IMR-90 (cell line): ENCODE data around the gene LMBR1L. TPM values are rescaled to one million over a fixed set of nuclear protein-coding genes. Genes with fewer than 3 reads are reported as not detected.

Source experiments
- ATAC-seq: fragments of 200-7000 bp; cut with Tn5 transposase; 2 replicates; pipeline ENCODE4 v1.9.1; 2020; ENCODE audit warnings: low read depth, mild to moderate bottlenecking, moderate library complexity
- BruUV-seq: library from RNA; stranded (reverse); fragments of 400-500 nt; replicated peaks from 2 replicates; lab custom pipeline; 2021; lab: Mats Ljungman, UMichigan
- CTCF ChIA-PET: fragments of 300-600 bp; formaldehyde crosslinking; extraction: SDS; loops from one replicate; lab custom pipeline; 2021; ENCODE audit warnings: antibody characterized with exemption; lab: Yijun Ruan, JAX
- POLR2A ChIA-PET: fragments of 300-600 bp; sonication (Branson Sonifier 250); formaldehyde crosslinking; loops from one replicate; lab custom pipeline; 2022; ENCODE audit warnings: antibody characterized with exemption; ENCODE audit not compliant: unreplicated experiment; lab: Charles Lee
- DNase-seq: peaks from one replicate; pipeline ENCODE4 v3.0.0; 2013
- H2AFZ ChIP-seq: replicated peaks from 2 replicates; pipeline ENCODE3; 2013; ENCODE audit warnings: low read length, mild to moderate bottlenecking; ENCODE audit not compliant: poor library complexity
- H2AK5ac ChIP-seq: 2 replicates; pipeline ENCODE4 v1.6.1; 2013; ENCODE audit warnings: low read depth, low read length, inconsistent platforms
- H2AK9ac ChIP-seq: replicated peaks from 2 replicates; pipeline ENCODE3; 2013; ENCODE audit warnings: mild to moderate bottlenecking, low read depth, low read length, moderate library complexity; ENCODE audit not compliant: poor library complexity
- H2BK120ac ChIP-seq: 2 replicates; pipeline ENCODE4 v1.6.1; 2013; ENCODE audit warnings: low read depth, low read length, inconsistent platforms
- H2BK15ac ChIP-seq: 3 replicates; pipeline ENCODE4 v1.6.1; 2013; ENCODE audit warnings: low read depth, low read length, inconsistent platforms
- H2BK20ac ChIP-seq: 2 replicates; pipeline ENCODE4 v1.6.1; 2013; ENCODE audit warnings: low read depth, mild to moderate bottlenecking, inconsistent platforms, low read length, moderate library complexity
- H2BK5ac ChIP-seq: 2 replicates; pipeline ENCODE4 v1.6.1; 2013; ENCODE audit warnings: mild to moderate bottlenecking, low read depth, low read length, inconsistent platforms; ENCODE audit not compliant: poor library complexity, severe bottlenecking
- H3K14ac ChIP-seq: replicated peaks from 2 replicates; pipeline ENCODE4 v1.6.1; 2013; ENCODE audit warnings: low read depth, low read length, inconsistent platforms
- H3K18ac ChIP-seq: 2 replicates; pipeline ENCODE4 v1.6.1; 2013; ENCODE audit warnings: low read depth, low read length, control low read depth
- H3K23ac ChIP-seq: 2 replicates; pipeline ENCODE4 v1.6.1; 2013; ENCODE audit warnings: low read depth, low read length, inconsistent platforms
- H3K27ac ChIP-seq: 2 replicates; pipeline ENCODE4 v1.5.1; 2013; ENCODE audit warnings: mild to moderate bottlenecking, control low read depth, low read length; ENCODE audit not compliant: insufficient read depth
- H3K27me3 ChIP-seq: 2 replicates; pipeline ENCODE4 v1.6.1; 2013; ENCODE audit warnings: low read length; ENCODE audit not compliant: control insufficient read depth, insufficient read depth
- H3K36me3 ChIP-seq: 2 replicates; pipeline ENCODE4 v1.6.1; 2013; ENCODE audit warnings: low read length, mixed read lengths; ENCODE audit not compliant: control insufficient read depth, insufficient read depth
- H3K4ac ChIP-seq: 2 replicates; pipeline ENCODE4 v1.6.1; 2013; ENCODE audit warnings: low read depth, low read length, inconsistent platforms
- H3K4me1 ChIP-seq: 2 replicates; pipeline ENCODE4 v1.6.1; 2013; ENCODE audit warnings: low read length, mixed read lengths; ENCODE audit not compliant: control insufficient read depth, insufficient read depth
- H3K4me2 ChIP-seq: 2 replicates; pipeline ENCODE4 v1.6.1; 2013; ENCODE audit warnings: low read depth, mild to moderate bottlenecking, control low read depth, low read length, moderate library complexity
- H3K4me3 ChIP-seq: 2 replicates; pipeline ENCODE4 v1.5.1; 2013; ENCODE audit warnings: low read depth, mild to moderate bottlenecking, control low read depth, low read length, moderate library complexity; ENCODE audit not compliant: insufficient read depth
- H3K56ac ChIP-seq: 2 replicates; pipeline ENCODE4 v1.6.1; 2013; ENCODE audit warnings: low read length, inconsistent platforms; ENCODE audit not compliant: insufficient read depth; ENCODE audit errors: extremely low read depth
- H3K79me1 ChIP-seq, 2 experiments: 2 replicates each; pipeline ENCODE4 v1.6.1; 2013; ENCODE audit warnings: low read length in 2 of 2, inconsistent platforms in 1 of 2, low read depth in 1 of 2
- H3K9ac ChIP-seq: 2 replicates; pipeline ENCODE4 v1.6.1; 2013; ENCODE audit warnings: low read depth, low read length, control low read depth
- H3K9me1 ChIP-seq: 2 replicates; pipeline ENCODE4 v1.6.1; 2013; ENCODE audit warnings: low read length, inconsistent platforms; ENCODE audit not compliant: insufficient read depth
- H3K9me3 ChIP-seq: 2 replicates; pipeline ENCODE4 v1.6.1; 2013; ENCODE audit warnings: low read length; ENCODE audit not compliant: control insufficient read depth, insufficient read depth
- H4K20me1 ChIP-seq: 2 replicates; pipeline ENCODE4 v1.6.1; 2013; ENCODE audit warnings: low read length, inconsistent platforms; ENCODE audit not compliant: insufficient read depth
- H4K5ac ChIP-seq: 2 replicates; pipeline ENCODE4 v1.6.1; 2013; ENCODE audit warnings: mild to moderate bottlenecking, low read depth, low read length, control low read depth
- H4K8ac ChIP-seq, 2 experiments: 2 replicates each; pipeline ENCODE4 v1.6.1; 2013; ENCODE audit warnings: low read depth in 2 of 2, low read length in 2 of 2, control low read depth in 1 of 2, inconsistent platforms in 1 of 2
- H4K91ac ChIP-seq: 2 replicates; pipeline ENCODE4 v1.6.1; 2013; ENCODE audit warnings: low read depth, low read length, inconsistent platforms; ENCODE audit not compliant: insufficient read depth
- ELK1 ChIP-seq: fragments of 150-350 bp; IDR thresholded peaks from 2 replicates; pipeline ENCODE4 v1.6.1; 2016; ENCODE audit warnings: low read depth, mild to moderate bottlenecking, low read length, moderate library complexity, borderline replicate concordance
- FOS ChIP-seq: fragments of 150-350 bp; IDR thresholded peaks from 2 replicates; pipeline ENCODE4 v1.6.1; 2016; ENCODE audit warnings: low read depth, low read length
- POLR2A ChIP-seq: IDR thresholded peaks from 2 replicates; pipeline ENCODE4 v1.6.1; 2012; ENCODE audit warnings: mild to moderate bottlenecking, low read depth, low read length
- WGBS, 2 experiments: methylation state at CpG; one replicate each; pipeline versions ENCODE4 v1.1.5 to v1.1.7; 2013; ENCODE audit warnings: missing lambda C conversion rate in 2 of 2; ENCODE audit not compliant: insufficient read length in 1 of 2; ENCODE audit errors: extremely low coverage in 2 of 2; 5-methylcytosine and 5-hydroxymethylcytosine counted together
- dilution Hi-C: fragments of 300-500 bp; cut with HindIII; formaldehyde crosslinking; loops from one replicate; pipeline ENCODE4 v1.14.3; 2018; ENCODE audit warnings: low sequenced_read_pairs; ENCODE audit not compliant: unreplicated experiment
- in situ Hi-C: fragments of 300-500 bp; cut with MboI; formaldehyde crosslinking; loops from 3 replicates; pipeline ENCODE4 v1.14.3; 2019; ENCODE audit warnings: low sequenced_read_pairs, inconsistent platforms, mixed read lengths
- intact Hi-C: fragments of 100-400 bp; cut with micrococcal nuclease; formaldehyde crosslinking; loops from 2 replicates; pipeline ENCODE4 v1.10.0; 2022
- polyA plus RNA-seq, 3 experiments: library from polyadenylated mRNA; depleted of rRNA; stranded (reverse); fragments of >200 nt; gene quantifications; 2 replicates each; pipeline ENCODE4 v1.2.3, GENCODE V29; 2012; ENCODE audit warnings: low replicate concordance in 1 of 3
- total RNA-seq: library from RNA; depleted of rRNA; stranded (reverse); fragments of >200 nt; gene quantifications from 2 replicates; pipeline ENCODE4 v1.2.3, GENCODE V29; 2012

Gene LMBR1L
- total and polyA plus RNA-seq, 2 of the 4 experiments (the other 2 are of a cell fraction): 33.0 to 44.6 TPM

- peak overlapping the region; percentile 94 for H2AK9ac ChIP-seq
- H3K27me3 ChIP-seq: no peaks in the 10 kb centered on the region
- peak overlapping the region; percentile 93 for H3K9ac ChIP-seq
- H3K79me1 ChIP-seq: peaks cover 24 to 54% of the 10 kb centered on the region in 2 experiments; a peak in 3 of 4 replicates
- no TSS peak for BruUV-seq
- H3K14ac ChIP-seq: peak overlapping the region; percentile 96
- H2BK20ac ChIP-seq: no peak overlapping the region
- intact Hi-C loops: no loop called here
- peaks cover 28% of the 10 kb centered on the region for H3K9me1 ChIP-seq
- peak overlapping the region; percentile 90 for H3K23ac ChIP-seq
- TF ChIP-seq FOS (no peak), POLR2A (no peak), ELK1 (no peak)
- peak overlapping the region; percentile 90 for H3K4ac ChIP-seq
- H2BK5ac ChIP-seq: peak overlapping the region; percentile 87
- 0% methylated on average over 10 of the region's 33 CpGs; no CpG with 5 or more reads in 1 of the 2 experiments for WGBS, 2 experiments
- in situ Hi-C loops: no loop called here
- peak overlapping the region; percentile 57 to 67; a peak in 2 of 4 replicates for H4K8ac ChIP-seq
- no peak overlapping the region for H2BK15ac ChIP-seq
- H3K4me3 ChIP-seq: peak overlapping the region; percentile 85
- peak overlapping the region; percentile 95 for H3K4me2 ChIP-seq
- POLR2A ChIA-PET: interaction anchor here (1.0 to 1.1 kb wide), 2 partner anchors 11 to 79 kb away, joined by 4 read pairs; partner anchors contain the start of gene TUBA1A
- H3K36me3 ChIP-seq: peaks cover 17% of the 10 kb centered on the region
- H4K5ac ChIP-seq: peak overlapping the region; percentile 88
- H4K91ac ChIP-seq: peak overlapping the region; percentile 86
- H3K9me3 ChIP-seq: no peaks in the 10 kb centered on the region
- H2AK5ac ChIP-seq: peak overlapping the region; percentile 73
- H2AFZ ChIP-seq: peak overlapping the region; percentile 96
- dilution Hi-C loops: no loop called here
- H3K18ac ChIP-seq: peak overlapping the region; percentile 72
- peak; percentile 35 for ATAC-seq
- no peak overlapping the region for H2BK120ac ChIP-seq
- peak overlapping the region; percentile 68; the same call in 1 of the 2 replicates for H3K56ac ChIP-seq
- CTCF ChIA-PET: interaction anchor here (0.6 to 1.6 kb wide), 8 partner anchors 10 to 125 kb away, joined by 3 to 9 read pairs (median 3); partner anchors contain the start of gene RHEBL1
- H4K20me1 ChIP-seq: peaks cover 43% of the 10 kb centered on the region
- peaks cover 13% of the 10 kb centered on the region for H3K4me1 ChIP-seq
- no peak for DNase-seq
- peak overlapping the region; percentile 92 for H3K27ac ChIP-seq
Observed at GRCh38 chr12:49109641-49110463, 795 bp downstream of the LMBR1L start.
